Measurements from ENCODE around the gene MCF2.

The MCF2 gene, protein sequence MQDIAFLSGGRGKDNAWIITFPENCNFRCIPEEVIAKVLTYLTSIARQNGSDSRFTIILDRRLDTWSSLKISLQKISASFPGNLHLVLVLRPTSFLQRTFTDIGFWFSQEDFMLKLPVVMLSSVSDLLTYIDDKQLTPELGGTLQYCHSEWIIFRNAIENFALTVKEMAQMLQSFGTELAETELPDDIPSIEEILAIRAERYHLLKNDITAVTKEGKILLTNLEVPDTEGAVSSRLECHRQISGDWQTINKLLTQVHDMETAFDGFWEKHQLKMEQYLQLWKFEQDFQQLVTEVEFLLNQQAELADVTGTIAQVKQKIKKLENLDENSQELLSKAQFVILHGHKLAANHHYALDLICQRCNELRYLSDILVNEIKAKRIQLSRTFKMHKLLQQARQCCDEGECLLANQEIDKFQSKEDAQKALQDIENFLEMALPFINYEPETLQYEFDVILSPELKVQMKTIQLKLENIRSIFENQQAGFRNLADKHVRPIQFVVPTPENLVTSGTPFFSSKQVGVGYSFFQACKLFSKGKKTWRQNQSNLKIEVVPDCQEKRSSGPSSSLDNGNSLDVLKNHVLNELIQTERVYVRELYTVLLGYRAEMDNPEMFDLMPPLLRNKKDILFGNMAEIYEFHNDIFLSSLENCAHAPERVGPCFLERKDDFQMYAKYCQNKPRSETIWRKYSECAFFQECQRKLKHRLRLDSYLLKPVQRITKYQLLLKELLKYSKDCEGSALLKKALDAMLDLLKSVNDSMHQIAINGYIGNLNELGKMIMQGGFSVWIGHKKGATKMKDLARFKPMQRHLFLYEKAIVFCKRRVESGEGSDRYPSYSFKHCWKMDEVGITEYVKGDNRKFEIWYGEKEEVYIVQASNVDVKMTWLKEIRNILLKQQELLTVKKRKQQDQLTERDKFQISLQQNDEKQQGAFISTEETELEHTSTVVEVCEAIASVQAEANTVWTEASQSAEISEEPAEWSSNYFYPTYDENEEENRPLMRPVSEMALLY

DNA sequence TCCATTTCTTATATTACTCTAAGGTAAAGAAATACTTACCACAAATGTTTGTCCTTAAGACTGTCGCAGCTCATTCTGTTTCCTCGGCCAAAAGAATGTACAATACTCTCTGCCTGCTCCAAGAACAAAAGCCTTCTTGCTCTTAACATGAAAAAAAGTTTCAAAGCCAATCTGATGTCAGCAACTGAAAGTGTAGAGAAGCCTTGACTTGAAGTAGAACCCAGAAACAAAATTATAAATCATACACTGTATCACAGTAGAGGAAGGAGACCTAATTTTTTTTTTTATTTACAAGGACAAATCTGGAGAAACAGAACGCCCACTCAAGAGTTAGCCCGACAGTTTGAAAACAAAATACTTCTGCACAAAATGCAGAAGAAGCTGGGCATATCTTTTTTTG, at the start of gene MCF2:
TSS of gene MCF2 (minus strand) at position 101 of the 400 bp plus-strand sequence. CDS start 56,423 bp downstream, outside the sequence.
- no peak for DNase-seq
- Histone ChIP-seq H3K36me3 (ENCODE audit: insufficient read depth, low read length) (no peaks in the 10 kb centered on the region), H3K4me2 (ENCODE audit: insufficient read depth, low read length) (no peak within 1 kb of the TSS), H4K20me1 (ENCODE audit: insufficient read depth, low read length) (no peaks in the 10 kb centered on the region), H3K4me3 (ENCODE audit: low read depth in 1 of 2, low read length in 2 of 2) (no peak within 1 kb of the TSS), H3K79me2 (ENCODE audit: insufficient read depth, low read length) (no peaks in the 10 kb centered on the region), H3K27ac (ENCODE audit: low read length) (no peak within 1 kb of the TSS), H2AFZ (ENCODE audit: low read depth, low read length) (no peak within 1 kb of the TSS), H3K9ac (ENCODE audit: low read depth, low read length) (no peak within 1 kb of the TSS), H3K27me3 (ENCODE audit: insufficient read depth, low read length, poor library complexity) (no peaks in the 10 kb centered on the region), H3K4me1 (ENCODE audit: insufficient read depth, low read length) (no peaks in the 10 kb centered on the region), H3K9me3 (ENCODE audit: insufficient read depth, low read length, severe bottlenecking) (no peaks in the 10 kb centered on the region)
- TF ChIP-seq EZH2 (IDR thresholded peaks at IDR 0.05; ENCODE audit: borderline replicate concordance, low read depth, low read length, severe bottlenecking): no peak
- TF ChIP-seq, protein P1, sequence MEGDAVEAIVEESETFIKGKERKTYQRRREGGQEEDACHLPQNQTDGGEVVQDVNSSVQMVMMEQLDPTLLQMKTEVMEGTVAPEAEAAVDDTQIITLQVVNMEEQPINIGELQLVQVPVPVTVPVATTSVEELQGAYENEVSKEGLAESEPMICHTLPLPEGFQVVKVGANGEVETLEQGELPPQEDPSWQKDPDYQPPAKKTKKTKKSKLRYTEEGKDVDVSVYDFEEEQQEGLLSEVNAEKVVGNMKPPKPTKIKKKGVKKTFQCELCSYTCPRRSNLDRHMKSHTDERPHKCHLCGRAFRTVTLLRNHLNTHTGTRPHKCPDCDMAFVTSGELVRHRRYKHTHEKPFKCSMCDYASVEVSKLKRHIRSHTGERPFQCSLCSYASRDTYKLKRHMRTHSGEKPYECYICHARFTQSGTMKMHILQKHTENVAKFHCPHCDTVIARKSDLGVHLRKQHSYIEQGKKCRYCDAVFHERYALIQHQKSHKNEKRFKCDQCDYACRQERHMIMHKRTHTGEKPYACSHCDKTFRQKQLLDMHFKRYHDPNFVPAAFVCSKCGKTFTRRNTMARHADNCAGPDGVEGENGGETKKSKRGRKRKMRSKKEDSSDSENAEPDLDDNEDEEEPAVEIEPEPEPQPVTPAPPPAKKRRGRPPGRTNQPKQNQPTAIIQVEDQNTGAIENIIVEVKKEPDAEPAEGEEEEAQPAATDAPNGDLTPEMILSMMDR (IDR thresholded peaks at IDR 0.05; ENCODE audit: borderline replicate concordance, extremely low read depth, low read length, poor library complexity, severe bottlenecking): no peak
- no peak for ATAC-seq (ENCODE audit: insufficient read depth, low read depth)

DNA sequence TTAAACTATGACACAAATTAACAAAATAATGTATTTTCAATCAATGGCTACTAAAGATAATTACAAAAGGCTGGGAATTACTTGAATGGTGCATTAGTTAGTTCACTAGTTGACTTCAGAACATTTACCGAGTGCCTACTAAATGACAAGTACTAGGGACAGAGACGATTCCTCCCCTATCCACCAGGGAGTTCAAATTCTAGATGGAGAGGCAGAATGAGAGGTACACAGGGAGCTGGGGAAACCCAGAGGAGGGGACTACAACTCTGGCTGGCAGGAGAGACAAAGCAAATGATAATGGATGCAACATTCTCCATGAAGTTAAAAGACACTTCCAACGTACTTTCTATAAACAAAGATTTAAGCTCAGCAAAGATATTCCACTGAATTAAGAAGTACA, 43.1 kb upstream of the MCF2 start:
- Histone ChIP-seq H3K36me3 (ENCODE audit: insufficient read depth, low read length) (peaks cover 12% of the 10 kb centered on the region; the same call in 1 of the 2 replicates), H4K20me1 (ENCODE audit: insufficient read depth, low read length) (no peaks in the 10 kb centered on the region), H3K79me2 (ENCODE audit: insufficient read depth, low read length) (no peaks in the 10 kb centered on the region), H3K4me2 (ENCODE audit: insufficient read depth, low read length) (no peak overlapping the region), H3K4me1 (ENCODE audit: insufficient read depth, low read length) (no peaks in the 10 kb centered on the region), H3K9ac (ENCODE audit: low read depth, low read length) (no peak overlapping the region), H2AFZ (ENCODE audit: low read depth, low read length) (no peak overlapping the region), H3K9me3 (ENCODE audit: insufficient read depth, low read length, severe bottlenecking) (peaks cover 4% of the 10 kb centered on the region), H3K27ac (ENCODE audit: low read length) (no peak overlapping the region), H3K4me3 (ENCODE audit: low read depth in 1 of 2, low read length in 2 of 2) (no peak overlapping the region), H3K27me3 (ENCODE audit: insufficient read depth, low read length, poor library complexity) (no peaks in the 10 kb centered on the region)
- TF ChIP-seq EZH2 (IDR thresholded peaks at IDR 0.05; ENCODE audit: borderline replicate concordance, low read depth, low read length, severe bottlenecking): no peak
- TF ChIP-seq, protein P1 (IDR thresholded peaks at IDR 0.05; ENCODE audit: borderline replicate concordance, extremely low read depth, low read length, poor library complexity, severe bottlenecking): no peak
- DNase-seq (no peak), ATAC-seq (ENCODE audit: insufficient read depth, low read depth) (no peak)

DNA sequence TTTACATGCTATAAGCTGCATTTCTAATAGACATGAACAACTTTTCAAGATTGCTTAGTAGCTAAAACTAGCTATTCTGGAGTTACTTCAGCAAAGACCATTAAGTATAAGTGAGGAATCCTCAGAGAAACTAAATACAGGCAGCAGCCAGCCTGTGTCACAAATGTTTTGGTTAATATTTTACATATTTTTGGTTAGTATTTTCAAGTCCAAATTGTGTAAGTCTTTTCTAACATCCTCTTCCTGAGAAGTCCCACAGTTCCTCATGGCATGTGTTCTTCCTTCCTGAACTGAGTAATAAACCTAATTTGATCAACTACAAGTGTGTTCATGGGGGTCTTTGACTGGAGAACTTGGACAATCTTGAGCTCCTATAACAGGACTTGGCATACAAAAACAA, 42.4 kb upstream of the MCF2 start:
- ATAC-seq (ENCODE audit: insufficient read depth, low read depth) (no peak), DNase-seq (no peak)
- H3K27me3 ChIP-seq (ENCODE audit: insufficient read depth, low read length, poor library complexity): no peaks in the 10 kb centered on the region
- no peak overlapping the region for H3K4me3 ChIP-seq (ENCODE audit: low read depth in 1 of 2, low read length in 2 of 2)
- H4K20me1 ChIP-seq (ENCODE audit: insufficient read depth, low read length): no peaks in the 10 kb centered on the region
- no peak overlapping the region for H2AFZ ChIP-seq (ENCODE audit: low read depth, low read length)
- H3K27ac ChIP-seq (ENCODE audit: low read length): no peak overlapping the region
- H3K79me2 ChIP-seq (ENCODE audit: insufficient read depth, low read length): no peaks in the 10 kb centered on the region
- H3K4me2 ChIP-seq (ENCODE audit: insufficient read depth, low read length): no peak overlapping the region
- H3K36me3 ChIP-seq (ENCODE audit: insufficient read depth, low read length): peaks cover 12% of the 10 kb centered on the region; the same call in 1 of the 2 replicates
- peaks cover 4% of the 10 kb centered on the region for H3K9me3 ChIP-seq (ENCODE audit: insufficient read depth, low read length, severe bottlenecking)
- H3K9ac ChIP-seq (ENCODE audit: low read depth, low read length): no peak overlapping the region
- TF ChIP-seq, protein P1 (IDR thresholded peaks at IDR 0.05; ENCODE audit: borderline replicate concordance, extremely low read depth, low read length, poor library complexity, severe bottlenecking): no peak
- TF ChIP-seq EZH2 (IDR thresholded peaks at IDR 0.05; ENCODE audit: borderline replicate concordance, low read depth, low read length, severe bottlenecking): no peak
- no peaks in the 10 kb centered on the region for H3K4me1 ChIP-seq (ENCODE audit: insufficient read depth, low read length)

Measured in DND-41 (cell line).